Activated T-cell treated with anti-CD3 and anti-CD28 coated beads for 48 hours (primary cell): ENCODE results near the gene BICRA.

ENCODE experiments used
- DNase-seq: peaks from one replicate; pipeline ENCODE4 v3.0.0-alpha.2; 2020; ENCODE audit warnings: low read depth

BICRA gene

GRCh38 chr19:47601180-47601904, 7.6 kb upstream of the BICRA start:
- no peak for DNase-seq

GRCh38 chr19:47603706-47604565, 5.0 kb upstream of the BICRA start:
- DNase-seq, result no peak

GRCh38 chr19:47607564-47608073, 1.3 kb upstream of the BICRA start:
- no peak for DNase-seq

GRCh38 chr19:47608074-47608918, 638 bp upstream of the BICRA start:
- peak; percentile 98 for DNase-seq

- DNase-seq, result peak; percentile 23
Observed at GRCh38 chr19:47609906-47610894, 1.3 kb downstream of the BICRA start.

- DNase-seq, result no peak
Observed at GRCh38 chr19:47610902-47611301, 2.0 kb downstream of the BICRA start.

GRCh38 chr19:47613165-47614020, 4.5 kb downstream of the BICRA start:
- DNase-seq, result no peak

GRCh38 chr19:47614021-47614295, 5.0 kb downstream of the BICRA start:
- no peak for DNase-seq

GRCh38 chr19:47614559-47614958, 5.6 kb downstream of the BICRA start:
- DNase-seq, result no peak

- DNase-seq, result no peak
Observed at GRCh38 chr19:47615230-47615629, 6.3 kb downstream of the BICRA start.

GRCh38 chr19:47615714-47616113, 6.8 kb downstream of the BICRA start:
- DNase-seq, result no peak

- no peak for DNase-seq
Observed at GRCh38 chr19:47618771-47619170, 9.8 kb downstream of the BICRA start.

- no peak for DNase-seq
Observed at GRCh38 chr19:47619763-47620162, 10.8 kb downstream of the BICRA start.

- DNase-seq, result no peak
Observed at GRCh38 chr19:47623151-47623920, 14.4 kb downstream of the BICRA start.

GRCh38 chr19:47623921-47624391, 15.0 kb downstream of the BICRA start:
- DNase-seq, result no peak

GRCh38 chr19:47625650-47626049, 16.7 kb downstream of the BICRA start:
- no peak for DNase-seq

- no peak for DNase-seq
Observed at GRCh38 chr19:47626238-47626637, 17.3 kb downstream of the BICRA start.

- no peak for DNase-seq
Observed at GRCh38 chr19:47628078-47628771, 19.3 kb downstream of the BICRA start.

- no peak for DNase-seq
Observed at GRCh38 chr19:47630594-47630993, 21.7 kb downstream of the BICRA start.
